ENCODE measurements around the gene C5orf46.

The C5orf46 gene

GRCh38 chr5:147887026-147887627, 19.2 kb downstream of the C5orf46 start:
- TF ChIP-seq, protein P1, sequence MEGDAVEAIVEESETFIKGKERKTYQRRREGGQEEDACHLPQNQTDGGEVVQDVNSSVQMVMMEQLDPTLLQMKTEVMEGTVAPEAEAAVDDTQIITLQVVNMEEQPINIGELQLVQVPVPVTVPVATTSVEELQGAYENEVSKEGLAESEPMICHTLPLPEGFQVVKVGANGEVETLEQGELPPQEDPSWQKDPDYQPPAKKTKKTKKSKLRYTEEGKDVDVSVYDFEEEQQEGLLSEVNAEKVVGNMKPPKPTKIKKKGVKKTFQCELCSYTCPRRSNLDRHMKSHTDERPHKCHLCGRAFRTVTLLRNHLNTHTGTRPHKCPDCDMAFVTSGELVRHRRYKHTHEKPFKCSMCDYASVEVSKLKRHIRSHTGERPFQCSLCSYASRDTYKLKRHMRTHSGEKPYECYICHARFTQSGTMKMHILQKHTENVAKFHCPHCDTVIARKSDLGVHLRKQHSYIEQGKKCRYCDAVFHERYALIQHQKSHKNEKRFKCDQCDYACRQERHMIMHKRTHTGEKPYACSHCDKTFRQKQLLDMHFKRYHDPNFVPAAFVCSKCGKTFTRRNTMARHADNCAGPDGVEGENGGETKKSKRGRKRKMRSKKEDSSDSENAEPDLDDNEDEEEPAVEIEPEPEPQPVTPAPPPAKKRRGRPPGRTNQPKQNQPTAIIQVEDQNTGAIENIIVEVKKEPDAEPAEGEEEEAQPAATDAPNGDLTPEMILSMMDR (IDR thresholded peaks at IDR 0.05; ENCODE audit: insufficient read depth, low read length, missing control alignments): no peak
- no peak for DNase-seq (ENCODE audit: low read depth, low spot score)
- CTCF ChIA-PET: interaction anchor here (0.9 to 1.0 kb wide), 2 partner anchors 29 to 844 kb away, joined by 3 to 4 read pairs; no protein-coding TSS in a partner anchor
- POLR2A ChIA-PET: no interaction called here
- no peak overlapping the region for H3K4me3 ChIP-seq (ENCODE audit: low read depth, low read length)

GRCh38 chr5:147882586-147883313, 23.6 kb downstream of the C5orf46 start:
- CTCF ChIA-PET: no interaction called here
- TF ChIP-seq, protein P1 (IDR thresholded peaks at IDR 0.05; ENCODE audit: insufficient read depth, low read length, missing control alignments): no peak
- POLR2A ChIA-PET: no interaction called here
- no peak overlapping the region for H3K4me3 ChIP-seq (ENCODE audit: low read depth, low read length)
- DNase-seq (ENCODE audit: low read depth, low spot score): no peak

DNA sequence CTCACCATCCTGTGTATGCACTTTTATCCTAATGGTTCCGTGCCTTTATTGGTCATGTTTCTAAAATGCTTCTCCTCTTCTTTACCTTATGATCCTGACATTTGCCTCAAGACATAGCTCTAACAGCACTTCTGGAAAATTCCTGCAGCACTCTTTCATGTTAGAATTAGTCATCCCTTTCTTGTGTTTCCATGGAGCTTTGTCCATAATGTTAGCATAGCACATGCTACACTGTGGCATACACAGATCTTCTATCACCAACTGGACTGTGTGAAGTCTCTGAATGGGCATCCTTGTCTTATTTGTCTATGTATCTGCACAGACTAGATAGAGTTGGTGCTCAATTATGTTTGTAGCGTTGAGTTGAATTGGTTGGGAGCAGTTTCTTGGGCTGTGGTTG, 25.9 kb downstream of the C5orf46 start:
- H3K4me3 ChIP-seq (ENCODE audit: low read depth, low read length): no peak overlapping the region
- DNase-seq (ENCODE audit: low read depth, low spot score): no peak
- TF ChIP-seq, protein P1 (IDR thresholded peaks at IDR 0.05; ENCODE audit: insufficient read depth, low read length, missing control alignments): no peak
- ChIA-PET POLR2A (no interaction called here), CTCF (no interaction called here)

- POLR2A ChIA-PET: no interaction called here
- CTCF ChIA-PET: no interaction called here
- TF ChIP-seq, protein P1 (IDR thresholded peaks at IDR 0.05; ENCODE audit: insufficient read depth, low read length, missing control alignments): no peak
- no peak for DNase-seq (ENCODE audit: low read depth, low spot score)
- H3K4me3 ChIP-seq (ENCODE audit: low read depth, low read length): no peak overlapping the region
Observed at GRCh38 chr5:147879784-147880183, 26.6 kb downstream of the C5orf46 start.

DNA sequence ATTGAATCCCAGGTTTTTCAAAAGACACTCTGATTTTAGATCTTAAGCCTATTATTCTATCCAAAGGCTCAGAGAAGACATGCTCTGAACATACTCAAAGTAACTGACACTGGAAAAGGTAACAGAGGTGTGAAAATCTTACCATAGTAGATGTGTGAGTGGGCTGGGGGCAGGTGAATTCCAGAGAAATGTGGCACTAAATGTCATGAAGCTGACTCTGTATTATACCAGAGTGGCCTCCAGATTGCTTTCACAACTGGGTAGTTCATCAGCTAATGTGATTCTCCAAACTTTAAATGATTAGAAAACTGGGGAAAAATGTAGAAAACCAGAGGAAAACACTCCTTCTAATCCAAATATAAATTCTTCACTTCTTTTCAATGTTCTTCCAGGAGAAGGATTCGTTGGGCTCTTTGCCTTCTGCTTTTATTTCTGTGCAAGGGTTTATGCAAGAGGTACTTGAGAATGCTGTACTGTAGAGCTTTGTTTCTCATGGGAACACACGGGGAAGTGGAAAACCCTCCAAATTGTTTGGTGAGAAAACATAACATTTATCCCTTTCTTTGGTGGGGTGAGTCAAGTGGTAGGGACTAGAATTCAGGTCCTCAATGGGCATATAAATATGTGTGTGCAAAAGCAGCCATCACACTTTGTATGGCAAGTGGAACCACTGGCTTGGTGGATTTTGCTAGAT, 28.1 kb downstream of the C5orf46 start, which contains the start of gene SCGB3A2:
Gene SCGB3A2, plus strand, starts transcription at position 646 of the 694 bp plus-strand sequence. CDS start 93 bp downstream, outside the sequence.
- TF ChIP-seq, protein P1 (IDR thresholded peaks at IDR 0.05; ENCODE audit: insufficient read depth, low read length, missing control alignments): no peak
- CTCF ChIA-PET: no interaction called here
- no peak for DNase-seq (ENCODE audit: low read depth, low spot score)
- POLR2A ChIA-PET: no interaction called here
- H3K4me3 ChIP-seq (ENCODE audit: low read depth, low read length): no peak within 1 kb of the TSS

DNA sequence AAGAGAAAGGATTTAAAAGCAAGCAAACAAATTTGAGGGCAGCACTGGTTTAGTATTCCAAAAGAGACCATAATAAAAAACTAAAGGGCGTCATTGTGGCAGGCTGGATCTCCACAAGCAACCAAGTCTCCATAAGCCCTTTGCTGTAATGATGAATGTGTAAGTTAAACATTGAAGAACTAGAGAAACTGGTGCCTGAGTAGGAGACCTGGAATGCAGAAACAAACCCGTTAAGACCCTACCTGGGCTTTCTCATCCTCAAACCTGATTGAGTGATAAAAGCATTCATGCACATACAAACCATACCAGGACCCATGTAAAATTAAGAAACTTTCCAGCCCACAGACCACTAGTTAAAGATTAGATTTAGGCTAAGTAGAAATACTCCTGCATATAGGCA, 29.7 kb downstream of the C5orf46 start:
- POLR2A ChIA-PET: no interaction called here
- TF ChIP-seq, protein P1 (IDR thresholded peaks at IDR 0.05; ENCODE audit: insufficient read depth, low read length, missing control alignments): no peak
- H3K4me3 ChIP-seq (ENCODE audit: low read depth, low read length): no peak overlapping the region
- CTCF ChIA-PET: no interaction called here
- no peak for DNase-seq (ENCODE audit: low read depth, low spot score)

Data from AG04449 (cell line).